ENCODE results near the gene CALCOCO2.

Gene CALCOCO2

GRCh38 chr17:48912476-48912875, 81.6 kb downstream of the CALCOCO2 start:
- TF ChIP-seq CTCF (IDR thresholded peaks at IDR 0.05; ENCODE audit: low read depth, low read length, missing control alignments), result no peak
- in situ Hi-C loops (cut with HindIII; ENCODE audit: low sequenced_read_pairs), result loop anchor here (10.0 kb wide), 1 partner anchor 102 kb away; no protein-coding TSS in a partner anchor
- H3K4me3 ChIP-seq (ENCODE audit: low read depth, low read length), result no peak overlapping the region
- no peak for DNase-seq (ENCODE audit: low read depth)

All from astrocyte of the cerebellum (primary cell).